GM19438 (cell line): ENCODE data around the gene BABAM2.

Experiments
- ATAC-seq: cut with Tn5 transposase; IDR thresholded peaks from one replicate; pipeline ENCODE4 v1.9.1; 2021; ENCODE audit warnings: low read depth; ENCODE audit not compliant: unreplicated experiment

Gene BABAM2

DNA sequence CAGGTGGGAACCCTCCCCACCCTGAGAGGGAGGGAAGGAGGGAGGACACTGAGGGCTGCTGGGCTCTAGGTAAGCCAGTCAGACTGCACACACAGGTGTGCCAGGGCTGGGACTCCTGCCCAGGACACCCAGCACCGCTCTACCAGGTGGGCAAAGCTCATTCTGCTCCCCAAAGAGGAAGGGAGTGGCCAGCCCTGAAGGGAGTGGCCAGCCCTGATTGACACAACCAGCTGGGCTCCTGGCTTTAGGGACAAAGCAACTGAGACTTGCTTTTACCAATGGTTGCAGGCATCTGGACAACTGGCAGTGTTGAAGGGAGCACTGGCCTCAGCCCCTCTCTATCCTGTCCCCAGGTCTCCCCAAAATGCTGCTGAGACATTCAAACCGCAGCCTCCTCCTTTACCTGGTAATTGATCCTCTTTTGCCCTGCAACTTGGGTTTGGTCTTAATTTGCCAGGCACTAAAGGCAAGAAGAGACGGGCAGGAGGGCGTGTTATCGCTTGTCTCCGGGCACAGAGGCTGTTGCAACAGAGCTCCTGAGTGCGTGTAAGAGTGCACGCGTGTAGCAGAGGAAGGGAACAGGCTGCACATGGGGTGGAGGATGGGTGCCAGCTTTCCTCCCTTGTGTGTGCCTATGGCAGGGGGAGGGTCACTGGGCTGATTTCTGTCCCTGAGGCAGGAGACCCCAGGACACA, 487.6 kb downstream of the BABAM2 start:
- no peak for ATAC-seq

DNA sequence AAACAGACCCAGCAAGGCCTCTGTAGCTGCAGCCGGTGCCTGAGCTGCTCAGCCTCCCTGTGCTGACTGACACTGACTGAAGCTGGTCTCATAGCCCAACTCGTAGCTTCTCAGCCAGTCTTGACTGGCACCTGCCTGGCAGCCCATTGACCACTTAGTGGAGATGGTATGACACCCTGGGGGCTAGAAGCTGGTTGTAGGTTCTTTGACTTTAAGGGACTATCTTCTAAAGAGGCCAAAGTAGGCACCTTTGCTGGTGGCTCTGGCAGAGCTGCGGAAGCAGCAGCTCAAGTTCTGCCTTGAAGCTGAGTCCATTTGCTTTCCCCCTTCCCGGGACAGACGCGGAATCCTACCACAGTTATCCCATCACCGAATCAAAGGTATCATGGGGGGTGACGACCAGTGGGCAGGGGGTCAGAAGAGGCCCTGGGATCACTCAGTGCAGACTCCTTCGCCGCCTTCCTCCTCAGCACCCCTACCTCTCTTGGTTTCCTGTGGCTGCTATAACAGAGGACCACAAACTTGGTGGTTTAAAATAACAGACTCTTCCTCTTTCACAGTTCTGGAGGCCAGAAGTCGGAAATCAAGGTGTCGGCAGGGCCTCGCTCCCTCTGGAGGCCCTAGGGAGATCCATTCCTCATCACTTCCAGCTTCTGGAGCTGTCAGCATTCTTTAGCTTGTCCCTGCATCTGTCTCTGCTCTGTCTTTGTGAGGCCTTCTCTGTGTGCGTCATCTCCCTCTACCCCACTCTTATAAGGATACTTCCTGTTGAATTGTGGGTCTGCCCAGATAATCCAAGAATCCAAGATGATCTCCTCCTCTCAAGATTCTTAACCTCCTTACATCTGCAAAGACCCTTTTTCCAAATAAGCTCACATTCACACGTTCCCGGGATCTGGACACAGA, 488.4 kb downstream of the BABAM2 start:
- ATAC-seq, result no peak

GRCh38 chr2:28380219-28380618, 489.7 kb downstream of the BABAM2 start:
- no peak for ATAC-seq

GRCh38 chr2:28381225-28382180, 491.0 kb downstream of the BABAM2 start:
- no peak for ATAC-seq

DNA sequence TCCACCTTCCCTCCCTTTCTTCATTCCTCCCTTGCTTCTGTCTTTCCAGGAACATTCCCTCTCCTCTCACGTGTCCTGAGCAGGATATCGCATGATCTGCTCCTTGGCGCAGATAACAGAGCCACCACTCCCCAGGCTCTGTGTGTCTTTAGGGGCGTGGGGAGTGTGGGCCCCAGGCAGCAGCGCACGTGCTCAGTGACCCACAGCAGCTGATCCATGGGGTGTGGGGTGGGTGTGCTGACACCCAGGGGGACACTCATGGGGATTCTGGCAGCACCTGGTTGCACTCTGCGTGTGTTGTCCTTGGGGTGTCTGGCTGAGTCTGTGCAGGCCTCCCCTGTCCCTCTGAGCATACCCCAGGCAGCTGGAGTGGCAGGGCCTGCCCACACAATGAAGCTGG, 492.2 kb downstream of the BABAM2 start:
- ATAC-seq, result no peak

- ATAC-seq, result no peak
These were observed 496.8 kb downstream of the BABAM2 start for GRCh38 chr2:28387082-28387960.
